ENCODE measurements around the gene FARP1.

Gene FARP1

DNA sequence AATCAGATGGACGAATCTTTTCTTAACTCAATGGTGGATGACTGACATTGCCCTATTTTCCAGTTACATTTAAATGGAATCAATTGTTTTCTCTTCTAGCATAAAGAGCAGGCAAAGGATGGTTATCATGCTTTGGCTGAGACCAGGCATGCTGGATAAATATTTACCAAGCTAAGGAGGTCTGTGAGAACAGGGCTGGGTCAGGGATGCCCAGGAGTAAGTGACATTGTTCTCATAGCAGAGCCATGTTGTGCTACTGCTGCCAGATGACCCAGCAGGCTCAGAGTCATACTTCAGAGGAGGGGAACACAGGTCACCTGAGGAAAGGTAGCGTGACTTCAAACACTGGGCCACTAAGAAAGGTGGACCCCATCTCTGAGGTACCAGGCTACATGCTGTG lies 150.2 kb downstream of the FARP1 start:
- Histone ChIP-seq H3K36me3 (ENCODE audit: control insufficient read depth, insufficient read depth, low read length) (no peaks in the 10 kb centered on the region), H3K9me3 (ENCODE audit: control insufficient read depth, low read length) (no peaks in the 10 kb centered on the region), H3K4me3 (ENCODE audit: low read length) (no peak overlapping the region), H3K9ac (ENCODE audit: low read length) (no peak overlapping the region), H3K4me1 (ENCODE audit: control insufficient read depth, insufficient read depth, low read length) (peaks cover 18% of the 10 kb centered on the region), H3K27me3 (ENCODE audit: control insufficient read depth, insufficient read depth, low read length) (no peaks in the 10 kb centered on the region)

- no peak overlapping the region for H3K4me3 ChIP-seq (ENCODE audit: low read length)
- H3K36me3 ChIP-seq (ENCODE audit: control insufficient read depth, insufficient read depth, low read length), result no peaks in the 10 kb centered on the region
- peaks cover 18% of the 10 kb centered on the region for H3K4me1 ChIP-seq (ENCODE audit: control insufficient read depth, insufficient read depth, low read length)
- no peaks in the 10 kb centered on the region for H3K9me3 ChIP-seq (ENCODE audit: control insufficient read depth, low read length)
- no peaks in the 10 kb centered on the region for H3K27me3 ChIP-seq (ENCODE audit: control insufficient read depth, insufficient read depth, low read length)
- no peak overlapping the region for H3K9ac ChIP-seq (ENCODE audit: low read length)
These were observed 150.8 kb downstream of the FARP1 start for GRCh38 chr13:98293570-98294142.

DNA sequence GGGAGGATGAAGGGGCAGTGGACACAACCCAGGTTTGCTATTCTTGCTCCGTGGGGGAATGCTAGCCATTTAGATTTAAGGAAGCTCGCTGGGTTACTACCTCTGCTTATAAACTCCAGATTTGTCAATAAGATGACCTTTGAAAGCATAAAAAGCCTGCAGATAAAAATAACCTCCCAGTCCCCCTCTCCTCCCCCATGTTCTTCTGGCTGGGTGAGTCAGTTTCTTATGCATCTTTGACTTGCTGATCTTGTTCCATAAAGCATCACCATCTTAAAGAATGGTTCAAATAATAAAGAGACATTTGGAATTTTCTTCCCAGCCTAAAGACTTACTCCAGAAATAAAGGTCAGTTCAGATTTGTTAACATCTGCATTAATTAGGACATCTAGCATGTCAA lies 152.5 kb downstream of the FARP1 start:
- no peaks in the 10 kb centered on the region for H3K27me3 ChIP-seq (ENCODE audit: control insufficient read depth, insufficient read depth, low read length)
- peaks cover 32% of the 10 kb centered on the region for H3K4me1 ChIP-seq (ENCODE audit: control insufficient read depth, insufficient read depth, low read length)
- H3K9ac ChIP-seq (ENCODE audit: low read length), result no peak overlapping the region
- H3K9me3 ChIP-seq (ENCODE audit: control insufficient read depth, low read length), result no peaks in the 10 kb centered on the region
- no peaks in the 10 kb centered on the region for H3K36me3 ChIP-seq (ENCODE audit: control insufficient read depth, insufficient read depth, low read length)
- H3K4me3 ChIP-seq (ENCODE audit: low read length), result no peak overlapping the region

GRCh38 chr13:98297051-98297450 lies 154.2 kb downstream of the FARP1 start:
- H3K4me3 ChIP-seq (ENCODE audit: low read length), result no peak overlapping the region
- no peak overlapping the region for H3K9ac ChIP-seq (ENCODE audit: low read length)
- peaks cover 49% of the 10 kb centered on the region for H3K4me1 ChIP-seq (ENCODE audit: control insufficient read depth, insufficient read depth, low read length)
- no peaks in the 10 kb centered on the region for H3K9me3 ChIP-seq (ENCODE audit: control insufficient read depth, low read length)
- no peaks in the 10 kb centered on the region for H3K36me3 ChIP-seq (ENCODE audit: control insufficient read depth, insufficient read depth, low read length)
- no peaks in the 10 kb centered on the region for H3K27me3 ChIP-seq (ENCODE audit: control insufficient read depth, insufficient read depth, low read length)

DNA sequence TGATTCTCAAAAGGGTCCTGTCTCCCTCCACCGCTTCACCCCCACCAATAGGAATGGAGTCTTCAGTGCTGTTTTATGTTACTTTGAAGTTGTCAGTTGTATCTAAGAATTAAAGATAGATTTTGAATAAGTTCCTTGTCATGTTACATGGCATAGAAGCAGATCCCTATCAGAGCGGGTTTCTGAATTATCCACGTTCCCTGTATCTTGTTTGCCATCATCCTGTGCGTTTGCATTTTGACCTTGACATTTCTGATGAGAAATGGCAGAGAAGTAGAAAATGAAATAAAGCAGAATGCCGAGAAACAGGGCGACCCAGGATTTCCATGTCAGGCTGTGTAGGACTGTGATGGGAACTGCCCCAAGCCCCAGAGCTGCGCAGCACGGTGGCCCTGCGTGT lies 154.9 kb downstream of the FARP1 start:
- Histone ChIP-seq H3K9me3 (ENCODE audit: control insufficient read depth, low read length) (no peaks in the 10 kb centered on the region), H3K9ac (ENCODE audit: low read length) (no peak overlapping the region), H3K36me3 (ENCODE audit: control insufficient read depth, insufficient read depth, low read length) (no peaks in the 10 kb centered on the region), H3K4me3 (ENCODE audit: low read length) (no peak overlapping the region), H3K4me1 (ENCODE audit: control insufficient read depth, insufficient read depth, low read length) (peaks cover 52% of the 10 kb centered on the region), H3K27me3 (ENCODE audit: control insufficient read depth, insufficient read depth, low read length) (no peaks in the 10 kb centered on the region)

- H3K4me1 ChIP-seq (ENCODE audit: control insufficient read depth, insufficient read depth, low read length), result peaks cover 46% of the 10 kb centered on the region
These were observed 155.7 kb downstream of the FARP1 start for GRCh38 chr13:98298599-98298998.

GRCh38 chr13:98299235-98299965 lies 156.5 kb downstream of the FARP1 start:
- H3K36me3 ChIP-seq (ENCODE audit: control insufficient read depth, insufficient read depth, low read length), result no peaks in the 10 kb centered on the region
- H3K4me1 ChIP-seq (ENCODE audit: control insufficient read depth, insufficient read depth, low read length), result peaks cover 40% of the 10 kb centered on the region
- H3K27me3 ChIP-seq (ENCODE audit: control insufficient read depth, insufficient read depth, low read length), result no peaks in the 10 kb centered on the region
- no peak overlapping the region for H3K9ac ChIP-seq (ENCODE audit: low read length)
- no peaks in the 10 kb centered on the region for H3K9me3 ChIP-seq (ENCODE audit: control insufficient read depth, low read length)
- H3K4me3 ChIP-seq (ENCODE audit: low read length), result no peak overlapping the region

More at GRCh38 chr13:98298599-98298998, 155.7 kb downstream of the FARP1 start:
- Histone ChIP-seq H3K4me3 (ENCODE audit: low read length) (no peak overlapping the region), H3K36me3 (ENCODE audit: control insufficient read depth, insufficient read depth, low read length) (no peaks in the 10 kb centered on the region), H3K9ac (ENCODE audit: low read length) (no peak overlapping the region), H3K9me3 (ENCODE audit: control insufficient read depth, low read length) (no peaks in the 10 kb centered on the region), H3K27me3 (ENCODE audit: control insufficient read depth, insufficient read depth, low read length) (no peaks in the 10 kb centered on the region)

- H3K4me1 ChIP-seq (ENCODE audit: control insufficient read depth, insufficient read depth, low read length), result peaks cover 40% of the 10 kb centered on the region
- H3K4me3 ChIP-seq (ENCODE audit: low read length), result no peak overlapping the region
- no peaks in the 10 kb centered on the region for H3K27me3 ChIP-seq (ENCODE audit: control insufficient read depth, insufficient read depth, low read length)
- H3K9me3 ChIP-seq (ENCODE audit: control insufficient read depth, low read length), result no peaks in the 10 kb centered on the region
- H3K36me3 ChIP-seq (ENCODE audit: control insufficient read depth, insufficient read depth, low read length), result no peaks in the 10 kb centered on the region
- H3K9ac ChIP-seq (ENCODE audit: low read length), result no peak overlapping the region
These were observed 157.1 kb downstream of the FARP1 start for GRCh38 chr13:98299966-98300350.

- H3K4me1 ChIP-seq (ENCODE audit: control insufficient read depth, insufficient read depth, low read length), result peaks cover 40% of the 10 kb centered on the region
- H3K36me3 ChIP-seq (ENCODE audit: control insufficient read depth, insufficient read depth, low read length), result no peaks in the 10 kb centered on the region
- H3K9me3 ChIP-seq (ENCODE audit: control insufficient read depth, low read length), result no peaks in the 10 kb centered on the region
- no peak overlapping the region for H3K9ac ChIP-seq (ENCODE audit: low read length)
- H3K27me3 ChIP-seq (ENCODE audit: control insufficient read depth, insufficient read depth, low read length), result no peaks in the 10 kb centered on the region
- no peak overlapping the region for H3K4me3 ChIP-seq (ENCODE audit: low read length)
These were observed 158.2 kb downstream of the FARP1 start for GRCh38 chr13:98300956-98301641.

GRCh38 chr13:98301721-98302120 lies 158.8 kb downstream of the FARP1 start:
- H3K4me3 ChIP-seq (ENCODE audit: low read length), result no peak overlapping the region
- peaks cover 40% of the 10 kb centered on the region for H3K4me1 ChIP-seq (ENCODE audit: control insufficient read depth, insufficient read depth, low read length)
- H3K27me3 ChIP-seq (ENCODE audit: control insufficient read depth, insufficient read depth, low read length), result no peaks in the 10 kb centered on the region
- no peaks in the 10 kb centered on the region for H3K36me3 ChIP-seq (ENCODE audit: control insufficient read depth, insufficient read depth, low read length)
- no peak overlapping the region for H3K9ac ChIP-seq (ENCODE audit: low read length)
- H3K9me3 ChIP-seq (ENCODE audit: control insufficient read depth, low read length), result no peaks in the 10 kb centered on the region

- no peaks in the 10 kb centered on the region for H3K27me3 ChIP-seq (ENCODE audit: control insufficient read depth, insufficient read depth, low read length)
- H3K9ac ChIP-seq (ENCODE audit: low read length), result no peak overlapping the region
- peaks cover 54% of the 10 kb centered on the region for H3K4me1 ChIP-seq (ENCODE audit: control insufficient read depth, insufficient read depth, low read length)
- no peaks in the 10 kb centered on the region for H3K9me3 ChIP-seq (ENCODE audit: control insufficient read depth, low read length)
- H3K36me3 ChIP-seq (ENCODE audit: control insufficient read depth, insufficient read depth, low read length), result no peaks in the 10 kb centered on the region
- no peak overlapping the region for H3K4me3 ChIP-seq (ENCODE audit: low read length)
These were observed 161.0 kb downstream of the FARP1 start for GRCh38 chr13:98303858-98304257.

DNA sequence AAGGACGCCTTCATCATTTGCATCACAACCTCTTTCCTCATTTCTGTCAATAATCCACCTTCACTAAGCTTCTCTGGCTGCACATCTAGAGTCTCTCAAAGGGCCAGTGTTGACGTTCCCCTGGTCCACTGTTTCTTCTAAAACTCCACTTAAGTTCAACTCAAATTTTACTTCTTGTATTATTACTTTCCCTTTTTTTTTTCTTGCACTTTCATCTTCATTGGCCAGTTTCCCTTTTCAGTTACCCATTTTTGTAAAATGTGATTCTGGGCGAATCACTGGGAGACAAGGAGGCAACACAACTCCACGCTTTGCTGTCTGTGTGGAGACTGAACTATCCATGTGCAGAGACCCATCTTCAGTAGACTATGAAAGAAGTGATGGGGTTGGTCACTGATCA lies 162.8 kb downstream of the FARP1 start:
- H3K9ac ChIP-seq (ENCODE audit: low read length), result no peak overlapping the region
- no peaks in the 10 kb centered on the region for H3K27me3 ChIP-seq (ENCODE audit: control insufficient read depth, insufficient read depth, low read length)
- no peaks in the 10 kb centered on the region for H3K36me3 ChIP-seq (ENCODE audit: control insufficient read depth, insufficient read depth, low read length)
- H3K9me3 ChIP-seq (ENCODE audit: control insufficient read depth, low read length), result no peaks in the 10 kb centered on the region
- H3K4me1 ChIP-seq (ENCODE audit: control insufficient read depth, insufficient read depth, low read length), result peaks cover 37% of the 10 kb centered on the region
- no peak overlapping the region for H3K4me3 ChIP-seq (ENCODE audit: low read length)

All from mucosa of stomach (tissue), 1 donor.